DOHH2 (cell line): ENCODE measurements around the gene AEBP2.

ENCODE experiments used
- H3F3A ChIP-seq: fragments of 200-600 bp; sonication (generic), shearing (Covaris generic); 2 replicates; pipeline ENCODE4 v1.6.0; 2016; ENCODE audit warnings: antibody characterized with exemption, mild to moderate bottlenecking; ENCODE audit not compliant: control insufficient read depth, insufficient read depth
- H3K27ac ChIP-seq: fragments of 200-600 bp; sonication (generic); 2 replicates; pipeline ENCODE4 v1.5.1; 2014; ENCODE audit warnings: low read depth, mild to moderate bottlenecking, low read length, moderate library complexity
- H3K27me3 ChIP-seq: fragments of 200-600 bp; sonication (generic); 2 replicates; pipeline ENCODE4 v1.6.1; 2014; ENCODE audit warnings: mild to moderate bottlenecking, low read length, mixed read lengths; ENCODE audit not compliant: control insufficient read depth
- H3K36me3 ChIP-seq: fragments of 200-600 bp; sonication (generic); 2 replicates; pipeline ENCODE4 v1.6.1; 2014; ENCODE audit warnings: mild to moderate bottlenecking, low read length, moderate library complexity, mixed read lengths; ENCODE audit not compliant: control insufficient read depth
- H3K4me1 ChIP-seq: fragments of 200-600 bp; sonication (generic); 2 replicates; pipeline ENCODE4 v1.6.1; 2014; ENCODE audit warnings: mild to moderate bottlenecking, low read length, mixed read lengths; ENCODE audit not compliant: control insufficient read depth
- H3K4me2 ChIP-seq: fragments of 200-600 bp; sonication (generic); 2 replicates; pipeline ENCODE4 v1.6.0; 2014; ENCODE audit warnings: mild to moderate bottlenecking, low read length, moderate library complexity
- H3K4me3 ChIP-seq: fragments of 200-600 bp; sonication (generic); 2 replicates; pipeline ENCODE4 v1.5.1; 2014; ENCODE audit warnings: mild to moderate bottlenecking, low read length, mixed read lengths
- H3K79me2 ChIP-seq: fragments of 200-600 bp; sonication (generic); 2 replicates; pipeline ENCODE4 v1.6.1; 2014; ENCODE audit warnings: mild to moderate bottlenecking, low read length, mixed read lengths; ENCODE audit not compliant: control insufficient read depth
- H3K9me2 ChIP-seq: fragments of 200-600 bp; sonication (generic); replicated peaks from 2 replicates; pipeline ENCODE4 v1.6.1; 2014; ENCODE audit warnings: mild to moderate bottlenecking, low read length, mixed read lengths; ENCODE audit not compliant: control insufficient read depth
- H3K9me3 ChIP-seq: fragments of 200-600 bp; sonication (generic); 2 replicates; pipeline ENCODE4 v1.6.1; 2014; ENCODE audit warnings: antibody characterized with exemption, low read length, mixed read lengths; ENCODE audit not compliant: control insufficient read depth, insufficient read depth
- H4K20me1 ChIP-seq: fragments of 200-600 bp; sonication (generic); 2 replicates; pipeline ENCODE4 v1.6.0; 2014; ENCODE audit warnings: low read depth, mild to moderate bottlenecking, antibody characterized with exemption, low read length, moderate library complexity; ENCODE audit not compliant: control insufficient read depth, insufficient read depth
- EZH2phosphoT487 ChIP-seq: fragments of 200-600 bp; sonication (generic); IDR thresholded peaks from 2 replicates; pipeline ENCODE4 v1.6.1; 2017; ENCODE audit warnings: borderline replicate concordance, mild to moderate bottlenecking, antibody characterized with exemption, low read length, moderate library complexity, mixed read lengths
- TF ChIP-seq, protein P1 (sequence below): fragments of 200-600 bp; sonication (generic); IDR thresholded peaks from one replicate; pipeline ENCODE4 v1.5.1; 2014; ENCODE audit warnings: antibody characterized with exemption, mild to moderate bottlenecking, low read depth, low read length; ENCODE audit not compliant: poor library complexity, severe bottlenecking

AEBP2 gene

DNA sequence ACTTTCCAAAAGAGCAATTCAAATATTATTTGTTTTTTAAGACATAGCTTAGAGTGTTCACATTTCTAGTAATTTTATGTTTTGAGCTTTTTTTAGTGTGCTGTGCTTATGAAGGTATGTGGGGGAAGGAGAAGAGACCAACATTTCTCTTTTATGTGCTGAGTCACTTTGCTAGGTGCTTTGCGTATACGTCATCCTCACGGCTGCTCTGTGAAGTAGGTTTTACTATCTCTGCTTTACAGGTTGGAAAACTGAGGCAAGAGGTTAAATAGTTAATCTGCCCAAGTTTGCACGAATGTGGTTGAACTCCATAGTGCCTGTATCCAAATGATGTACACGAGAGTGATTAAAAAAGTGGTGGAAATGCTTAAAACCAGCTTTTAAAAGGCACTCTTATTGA is 75.9 kb downstream of the AEBP2 start:
- no peaks in the 10 kb centered on the region for H3F3A ChIP-seq
- peaks cover 8% of the 10 kb centered on the region for H3K79me2 ChIP-seq
- H3K27me3 ChIP-seq, result no peaks in the 10 kb centered on the region
- H4K20me1 ChIP-seq, result no peaks in the 10 kb centered on the region
- H3K36me3 ChIP-seq, result peaks cover 48% of the 10 kb centered on the region
- H3K4me2 ChIP-seq, result no peak overlapping the region
- no peaks in the 10 kb centered on the region for H3K9me3 ChIP-seq
- H3K4me3 ChIP-seq, result no peak overlapping the region
- no peaks in the 10 kb centered on the region for H3K4me1 ChIP-seq
- TF ChIP-seq, protein P1, sequence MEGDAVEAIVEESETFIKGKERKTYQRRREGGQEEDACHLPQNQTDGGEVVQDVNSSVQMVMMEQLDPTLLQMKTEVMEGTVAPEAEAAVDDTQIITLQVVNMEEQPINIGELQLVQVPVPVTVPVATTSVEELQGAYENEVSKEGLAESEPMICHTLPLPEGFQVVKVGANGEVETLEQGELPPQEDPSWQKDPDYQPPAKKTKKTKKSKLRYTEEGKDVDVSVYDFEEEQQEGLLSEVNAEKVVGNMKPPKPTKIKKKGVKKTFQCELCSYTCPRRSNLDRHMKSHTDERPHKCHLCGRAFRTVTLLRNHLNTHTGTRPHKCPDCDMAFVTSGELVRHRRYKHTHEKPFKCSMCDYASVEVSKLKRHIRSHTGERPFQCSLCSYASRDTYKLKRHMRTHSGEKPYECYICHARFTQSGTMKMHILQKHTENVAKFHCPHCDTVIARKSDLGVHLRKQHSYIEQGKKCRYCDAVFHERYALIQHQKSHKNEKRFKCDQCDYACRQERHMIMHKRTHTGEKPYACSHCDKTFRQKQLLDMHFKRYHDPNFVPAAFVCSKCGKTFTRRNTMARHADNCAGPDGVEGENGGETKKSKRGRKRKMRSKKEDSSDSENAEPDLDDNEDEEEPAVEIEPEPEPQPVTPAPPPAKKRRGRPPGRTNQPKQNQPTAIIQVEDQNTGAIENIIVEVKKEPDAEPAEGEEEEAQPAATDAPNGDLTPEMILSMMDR, result no peak
- no peak for TF ChIP-seq EZH2phosphoT487
- H3K27ac ChIP-seq, result no peak overlapping the region
- no peaks in the 10 kb centered on the region for H3K9me2 ChIP-seq

DNA sequence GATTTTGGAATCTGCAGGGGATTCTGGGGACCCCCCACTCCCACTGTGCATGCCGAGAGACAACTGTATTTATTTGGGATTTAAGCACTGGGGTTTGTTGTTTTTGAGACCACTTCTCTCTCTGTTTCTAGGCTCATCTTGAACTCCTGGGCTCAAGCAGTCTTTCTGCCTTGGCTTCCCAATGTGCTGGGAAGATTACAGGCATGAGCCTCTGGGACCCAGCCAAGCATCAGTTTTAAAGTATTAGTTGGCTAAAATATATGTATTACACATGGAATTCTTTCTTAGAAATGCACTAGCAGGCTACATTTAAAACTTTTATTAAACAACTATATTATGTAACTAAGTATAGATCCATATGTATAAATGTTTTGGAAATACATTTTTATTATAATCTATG is 78.3 kb downstream of the AEBP2 start:
- Histone ChIP-seq H3K79me2 (no peaks in the 10 kb centered on the region), H4K20me1 (no peaks in the 10 kb centered on the region), H3K4me3 (no peak overlapping the region), H3K4me1 (no peaks in the 10 kb centered on the region), H3K9me2 (no peaks in the 10 kb centered on the region), H3K27me3 (no peaks in the 10 kb centered on the region), H3K36me3 (peaks cover 44% of the 10 kb centered on the region), H3K4me2 (no peak overlapping the region), H3K27ac (no peak overlapping the region), H3F3A (no peaks in the 10 kb centered on the region), H3K9me3 (no peaks in the 10 kb centered on the region)
- TF ChIP-seq, protein P1, result no peak
- TF ChIP-seq EZH2phosphoT487, result no peak

DNA sequence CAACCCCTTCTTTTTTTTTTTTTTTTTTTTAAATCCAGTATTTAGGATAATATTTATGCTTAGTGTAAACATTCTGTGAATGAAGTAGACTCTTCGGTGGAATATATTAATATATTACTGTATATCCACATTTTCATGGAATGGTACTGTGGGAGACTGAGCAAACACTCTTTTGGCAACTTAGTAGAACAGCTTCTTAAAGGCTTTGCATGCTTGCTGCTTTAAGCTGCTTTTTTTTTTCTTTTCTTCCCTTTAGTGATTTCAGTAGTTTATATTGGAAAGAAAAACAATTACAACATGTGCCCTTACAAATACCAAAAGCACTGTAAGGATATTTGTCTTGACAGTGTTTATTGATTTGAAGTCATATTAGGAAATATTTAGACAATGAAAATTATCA is 78.9 kb downstream of the AEBP2 start:
- Histone ChIP-seq H3K27me3 (no peaks in the 10 kb centered on the region), H3F3A (no peaks in the 10 kb centered on the region)

More for the DNA sequence above, 78.9 kb downstream of the AEBP2 start:
- Histone ChIP-seq H3K9me3 (no peaks in the 10 kb centered on the region), H3K27ac (no peak overlapping the region), H4K20me1 (no peaks in the 10 kb centered on the region), H3K9me2 (no peaks in the 10 kb centered on the region), H3K36me3 (peaks cover 40% of the 10 kb centered on the region), H3K79me2 (no peaks in the 10 kb centered on the region), H3K4me3 (no peak overlapping the region), H3K4me1 (no peaks in the 10 kb centered on the region), H3K4me2 (no peak overlapping the region)
- no peak for TF ChIP-seq EZH2phosphoT487
- TF ChIP-seq, protein P1, result no peak
